ENCODE results near the gene DENND2A.

- TF ChIP-seq CTCF (IDR thresholded peaks at IDR 0.05 in 4 of 5, conservative IDR thresholded peaks at IDR 0.05 in 1 of 5) (no peak), POLR2A (IDR thresholded peaks at IDR 0.05) (no peak)
Observed at GRCh38 chr7:140656548-140657515, 16.2 kb upstream of the DENND2A start.
